ENCODE measurements around the gene MTMR12.
A peak's percentile ranks its signal among the peaks of the same experiment; 100 is the strongest.

The MTMR12 gene, protein sequence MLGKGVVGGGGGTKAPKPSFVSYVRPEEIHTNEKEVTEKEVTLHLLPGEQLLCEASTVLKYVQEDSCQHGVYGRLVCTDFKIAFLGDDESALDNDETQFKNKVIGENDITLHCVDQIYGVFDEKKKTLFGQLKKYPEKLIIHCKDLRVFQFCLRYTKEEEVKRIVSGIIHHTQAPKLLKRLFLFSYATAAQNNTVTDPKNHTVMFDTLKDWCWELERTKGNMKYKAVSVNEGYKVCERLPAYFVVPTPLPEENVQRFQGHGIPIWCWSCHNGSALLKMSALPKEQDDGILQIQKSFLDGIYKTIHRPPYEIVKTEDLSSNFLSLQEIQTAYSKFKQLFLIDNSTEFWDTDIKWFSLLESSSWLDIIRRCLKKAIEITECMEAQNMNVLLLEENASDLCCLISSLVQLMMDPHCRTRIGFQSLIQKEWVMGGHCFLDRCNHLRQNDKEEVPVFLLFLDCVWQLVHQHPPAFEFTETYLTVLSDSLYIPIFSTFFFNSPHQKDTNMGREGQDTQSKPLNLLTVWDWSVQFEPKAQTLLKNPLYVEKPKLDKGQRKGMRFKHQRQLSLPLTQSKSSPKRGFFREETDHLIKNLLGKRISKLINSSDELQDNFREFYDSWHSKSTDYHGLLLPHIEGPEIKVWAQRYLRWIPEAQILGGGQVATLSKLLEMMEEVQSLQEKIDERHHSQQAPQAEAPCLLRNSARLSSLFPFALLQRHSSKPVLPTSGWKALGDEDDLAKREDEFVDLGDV

DNA sequence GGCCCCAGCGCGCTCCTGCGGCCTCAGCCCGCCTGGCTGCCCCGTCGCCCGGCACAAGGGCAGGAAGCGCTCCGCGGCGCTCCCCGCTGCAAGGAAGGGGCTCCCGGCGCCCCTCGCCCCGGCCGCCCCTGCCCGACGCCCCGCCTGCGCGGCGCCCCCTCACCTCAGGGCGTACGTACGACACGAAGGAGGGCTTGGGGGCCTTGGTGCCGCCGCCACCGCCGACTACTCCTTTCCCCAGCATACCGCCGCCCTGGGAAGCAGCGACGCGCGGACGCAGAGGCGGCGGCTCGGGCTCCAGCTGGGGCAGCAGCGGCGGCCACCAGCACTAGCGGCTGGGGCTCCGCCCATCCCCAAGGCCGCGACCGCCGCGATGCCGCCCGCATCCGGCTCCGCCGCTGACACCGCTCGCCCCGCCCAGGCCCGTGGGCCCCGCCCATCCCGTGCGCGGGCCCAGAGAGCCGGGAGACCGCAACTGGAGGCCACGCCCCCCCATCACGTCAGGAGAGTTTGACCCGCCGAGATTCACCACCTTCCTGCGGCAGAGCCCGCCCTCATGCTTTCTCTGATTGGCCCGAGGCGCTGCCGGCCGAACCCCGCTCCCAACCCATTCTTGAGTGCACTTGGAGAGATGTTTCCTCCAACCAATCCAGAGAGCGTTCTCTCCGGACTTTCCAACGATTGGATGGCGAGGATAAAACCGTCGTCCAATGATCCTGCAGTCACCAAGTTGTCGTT is at the start of gene MTMR12:
TSS of gene MTMR12 (minus strand) at position 345 of the 738 bp plus-strand sequence. CDS start at position 244, 101 bp downstream.
- DNase-seq: peak; percentile 96 to 99

DNA sequence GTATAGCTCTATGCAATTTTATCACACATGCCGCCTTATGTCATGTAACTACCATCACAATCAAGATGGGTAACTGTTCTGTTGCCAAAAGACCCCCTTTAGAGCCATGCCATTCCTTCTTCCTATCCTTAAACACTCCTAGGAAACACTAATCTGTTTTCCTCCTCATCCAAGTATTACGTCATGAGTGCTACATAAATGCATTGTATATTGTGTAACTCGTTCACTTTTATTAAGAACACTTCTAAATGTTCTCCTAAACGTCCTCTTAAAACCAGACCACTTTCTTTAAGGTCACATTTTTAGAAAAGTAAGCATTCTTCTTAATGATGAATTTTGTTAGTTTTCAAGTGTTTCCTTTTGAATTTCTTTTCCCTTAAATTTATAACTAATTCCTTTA is 49.8 kb upstream of the MTMR12 start:
- no peak for DNase-seq

DNA sequence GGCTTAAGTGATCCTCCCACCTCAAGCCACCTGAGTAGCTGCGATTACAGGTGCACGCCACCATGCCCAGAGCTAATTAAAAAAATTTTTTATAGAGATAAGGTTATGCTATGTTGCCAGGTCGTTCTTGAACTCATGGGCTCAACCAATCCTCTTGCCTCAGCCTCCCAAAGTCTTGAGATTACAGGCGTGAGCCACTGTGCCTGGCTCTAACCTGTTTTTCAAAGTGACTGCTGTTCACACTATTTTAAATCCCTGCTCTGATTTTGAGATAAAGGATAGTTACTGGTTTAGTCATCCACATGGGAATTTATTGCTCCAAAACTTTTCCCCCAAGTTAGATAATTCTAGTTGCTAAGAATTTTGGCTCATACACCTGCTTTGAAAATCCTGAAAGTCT is 48.2 kb upstream of the MTMR12 start:
- DNase-seq: no peak

DNA sequence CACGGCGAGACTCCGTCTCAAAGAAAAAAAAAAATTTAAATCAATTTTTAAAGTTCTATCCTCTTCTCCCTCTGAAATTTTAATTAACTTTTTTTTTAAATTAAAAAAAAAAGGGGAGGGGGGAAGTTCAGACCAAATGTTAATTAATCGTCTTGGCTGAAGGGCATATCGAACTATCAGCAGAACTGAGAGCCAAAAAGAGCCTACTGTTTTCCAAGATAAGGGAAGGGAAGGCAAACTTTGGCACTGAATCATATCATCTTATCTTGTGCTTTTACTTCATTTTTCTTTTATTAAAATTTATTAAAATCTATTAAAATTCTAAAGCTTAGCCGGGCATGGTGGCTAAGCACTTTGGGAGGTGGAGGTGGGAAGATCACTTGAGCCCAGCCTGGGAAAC is 45.9 kb upstream of the MTMR12 start:
- no peak for DNase-seq

DNA sequence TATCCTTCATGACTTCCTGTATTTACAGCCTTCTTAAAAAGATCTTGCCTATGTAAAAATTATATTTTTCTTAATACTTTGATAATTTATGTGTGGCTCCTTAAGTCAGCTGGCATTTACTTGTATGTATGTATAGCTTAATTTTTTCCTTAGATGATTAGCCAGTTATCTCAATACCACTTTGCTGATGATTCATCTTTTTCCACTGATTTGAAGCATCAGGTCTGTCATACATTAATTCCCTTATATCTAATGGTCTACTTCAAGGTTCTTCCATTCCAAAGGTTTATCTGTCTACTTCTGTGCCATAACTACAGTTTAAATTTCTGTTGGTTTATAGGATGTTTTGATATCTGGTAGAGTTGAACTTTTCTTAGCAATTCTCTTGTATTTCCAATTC is 44.9 kb upstream of the MTMR12 start:
- DNase-seq: no peak

DNA sequence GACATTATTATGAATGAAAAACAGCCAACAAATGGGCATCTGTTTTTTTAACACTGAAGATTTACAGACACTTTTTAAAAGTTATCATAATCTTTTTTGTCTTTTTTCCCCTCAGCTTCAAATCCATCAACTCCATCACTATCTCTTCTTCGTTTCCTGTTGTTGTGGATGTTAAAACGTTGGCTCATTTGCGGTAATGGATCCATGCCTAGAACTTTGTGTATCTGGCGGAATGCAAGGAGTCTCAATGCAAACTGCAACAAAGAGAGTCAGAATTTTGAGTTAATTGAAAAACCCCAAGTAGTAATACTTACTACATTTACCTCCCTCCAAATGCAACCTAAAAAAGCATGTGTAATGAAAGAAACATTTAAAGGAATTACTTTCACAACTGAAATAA is 42.9 kb upstream of the MTMR12 start:
- no peak for DNase-seq

DNA sequence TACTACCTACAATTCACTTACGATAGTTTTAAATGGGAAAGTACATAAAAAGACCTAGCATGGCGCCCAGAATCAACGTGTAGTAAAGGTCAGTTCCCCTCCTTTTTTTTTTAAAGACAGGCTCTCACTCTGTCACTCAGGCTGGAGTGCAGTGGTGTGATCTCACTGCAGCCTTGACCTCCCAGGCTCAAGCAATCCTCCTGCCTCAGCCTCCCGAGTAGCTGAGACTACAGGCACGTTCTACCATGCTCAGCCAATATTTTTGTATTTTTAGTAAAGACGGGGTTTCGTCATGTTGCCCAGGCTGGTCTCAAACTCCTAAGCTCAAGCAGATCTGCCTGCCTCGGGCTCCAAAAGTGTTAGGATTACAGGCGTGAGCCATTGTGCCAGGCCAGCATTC is 40.7 kb upstream of the MTMR12 start:
- DNase-seq: no peak

DNA sequence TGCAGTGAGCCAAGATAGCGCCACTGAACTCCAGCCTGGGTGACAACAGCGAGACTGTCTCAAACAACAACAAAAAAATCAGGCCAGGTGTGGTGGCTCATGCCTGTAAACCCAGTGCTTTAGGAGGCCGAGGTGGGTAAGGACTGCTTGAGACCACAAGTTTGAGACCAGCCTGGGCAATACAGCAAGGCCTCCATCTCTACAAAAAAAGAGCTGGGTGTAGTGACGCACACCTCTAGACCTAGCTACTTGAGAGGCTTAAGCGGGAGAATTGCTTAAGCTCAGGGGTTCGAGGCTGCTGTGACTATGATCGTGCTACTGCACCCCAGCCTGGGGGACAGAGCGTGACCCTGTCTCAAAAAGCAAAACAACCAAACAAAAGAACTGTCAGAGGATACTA is 39.9 kb upstream of the MTMR12 start:
- DNase-seq: no peak

DNA sequence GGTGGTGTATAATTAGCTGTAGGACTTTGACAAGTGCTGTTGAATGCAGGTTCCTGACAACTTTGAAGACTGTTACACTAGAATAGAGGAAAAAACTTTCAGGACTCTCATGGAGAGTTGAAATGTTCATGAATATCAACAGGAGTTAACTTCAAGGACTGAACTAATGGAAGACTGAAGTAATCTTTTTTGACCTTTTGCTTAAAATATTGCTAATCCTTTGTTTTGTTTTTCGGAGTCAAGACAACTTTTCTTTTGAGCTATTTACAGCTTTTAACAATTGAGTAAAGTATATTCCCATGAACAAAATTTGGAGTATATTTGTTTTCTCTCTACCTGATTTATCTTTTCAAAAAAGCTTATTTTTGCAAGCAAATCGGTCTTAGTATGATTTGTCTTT is 34.1 kb upstream of the MTMR12 start:
- no peak for DNase-seq

DNA sequence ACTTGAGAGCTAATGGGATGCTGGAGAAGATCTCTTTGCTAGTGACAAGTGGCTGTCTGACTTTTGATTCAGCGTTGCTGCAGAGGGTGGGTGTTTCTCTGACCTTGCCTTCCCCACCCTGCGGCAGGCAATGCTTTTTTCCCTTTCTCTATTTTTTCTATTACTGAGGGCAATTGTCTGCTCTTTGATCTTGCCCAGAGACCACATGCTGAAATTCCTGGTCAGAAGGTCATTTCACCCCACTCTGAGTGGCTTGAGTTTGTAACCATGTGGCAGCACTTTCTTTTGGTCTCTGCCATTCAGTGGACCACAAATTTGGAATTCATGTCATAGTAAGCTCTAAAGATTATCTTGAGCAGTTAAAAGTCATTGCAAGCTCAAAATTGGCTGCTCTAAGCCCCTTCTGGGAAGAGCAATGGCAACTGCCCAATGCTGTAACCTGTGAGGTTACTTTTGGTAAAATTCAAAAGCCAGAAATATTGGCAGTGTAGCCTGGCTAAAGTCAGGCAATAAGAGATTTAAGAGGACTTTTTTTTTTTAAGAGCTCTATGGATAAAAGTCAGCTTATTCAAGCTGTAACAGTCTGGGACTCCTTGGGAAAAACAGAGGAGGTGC is 30.4 kb upstream of the MTMR12 start:
- no peak for DNase-seq

DNA sequence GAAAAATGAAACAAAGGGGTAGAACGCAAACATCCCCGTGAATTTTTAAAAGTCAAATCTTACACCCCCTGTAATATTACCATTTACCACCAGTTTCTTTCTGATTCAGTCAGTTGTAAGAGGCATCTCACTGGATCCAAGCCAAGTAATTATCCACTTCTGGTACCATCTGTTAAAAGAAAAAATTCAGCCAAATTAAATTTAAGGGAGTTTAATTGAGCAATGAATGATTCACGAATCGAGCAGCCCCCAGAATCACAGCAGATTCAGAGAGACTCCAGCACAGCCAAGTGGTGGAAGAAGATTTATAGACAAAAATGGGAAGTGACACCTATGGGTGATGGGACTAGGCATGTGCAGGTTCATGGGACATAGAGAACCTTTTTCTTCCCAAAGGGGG is 29.9 kb upstream of the MTMR12 start:
- no peak for DNase-seq

DNA sequence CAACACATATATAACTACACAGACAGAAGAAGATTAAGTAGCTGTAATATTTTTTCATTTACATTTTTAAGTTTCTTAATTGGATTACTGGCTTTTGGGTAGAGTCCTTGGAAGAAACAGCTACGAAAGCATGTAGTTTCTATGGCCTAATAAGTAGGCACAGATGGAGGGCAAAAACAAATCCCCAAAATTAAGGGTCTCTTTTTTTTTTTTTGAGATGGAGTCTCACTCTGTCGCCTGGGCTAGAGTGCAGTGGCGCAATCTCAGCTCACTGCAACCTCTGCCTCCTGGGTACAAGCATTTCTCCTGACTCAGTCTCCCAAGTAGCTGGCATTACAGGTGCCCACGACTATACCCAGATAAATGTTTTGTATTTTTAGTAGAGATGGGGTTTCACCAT is 27.1 kb upstream of the MTMR12 start:
- no peak for DNase-seq

DNA sequence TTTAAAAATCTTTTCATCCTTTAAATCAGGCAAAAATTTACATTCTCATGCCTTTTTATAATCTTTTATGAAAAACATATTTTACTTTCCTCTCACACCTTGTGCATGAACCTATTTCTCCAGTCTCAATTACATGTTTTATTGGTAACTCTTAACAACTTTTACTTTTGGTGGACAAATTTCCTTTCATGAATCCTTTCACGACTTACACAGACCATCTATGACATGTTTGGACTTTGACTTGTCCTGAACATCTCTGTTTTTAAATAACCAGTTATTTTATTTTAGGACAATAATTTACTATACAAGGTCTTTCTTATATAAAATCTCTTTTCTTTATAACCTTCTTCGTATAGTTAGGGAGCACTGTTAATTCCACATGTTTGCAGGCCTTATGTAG is 26.5 kb upstream of the MTMR12 start:
- no peak for DNase-seq

DNA sequence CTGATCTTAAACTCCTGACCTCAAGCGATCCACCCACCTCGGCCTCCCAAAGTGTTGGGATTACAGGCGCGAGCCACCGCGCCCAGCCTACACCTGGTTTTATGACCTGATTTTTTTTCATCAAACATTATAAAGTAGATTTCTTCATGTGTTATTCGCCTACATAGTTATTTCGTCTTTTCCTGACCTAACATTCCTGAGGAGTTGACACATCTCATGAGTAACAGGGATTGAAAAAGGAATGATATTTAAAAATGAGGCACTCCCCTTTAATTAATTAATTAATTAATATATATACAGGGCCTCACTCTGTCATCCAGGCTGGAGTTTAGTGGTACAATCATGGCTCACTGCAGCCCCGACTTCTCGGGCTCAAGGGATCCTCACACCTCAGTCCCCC is 20.2 kb upstream of the MTMR12 start:
- DNase-seq: no peak

DNA sequence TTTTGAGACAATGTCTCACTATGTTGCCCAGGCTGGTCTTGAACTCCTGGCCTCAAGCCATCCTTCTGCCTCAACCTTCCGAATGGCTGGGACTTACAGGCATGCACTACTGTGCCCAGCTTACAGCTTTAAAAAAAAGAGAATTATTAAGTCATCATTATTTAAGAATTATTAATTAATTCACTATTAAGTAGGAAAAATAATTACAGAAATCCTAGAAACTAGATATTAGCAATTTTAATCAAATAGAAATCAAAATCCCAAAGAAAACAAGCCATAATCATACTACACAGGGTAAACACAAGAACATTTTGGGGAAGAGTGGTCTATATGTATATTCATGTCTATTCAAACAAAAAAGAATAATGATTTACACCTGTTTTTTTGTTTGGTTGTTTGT is 19.6 kb upstream of the MTMR12 start:
- no peak for DNase-seq

DNA sequence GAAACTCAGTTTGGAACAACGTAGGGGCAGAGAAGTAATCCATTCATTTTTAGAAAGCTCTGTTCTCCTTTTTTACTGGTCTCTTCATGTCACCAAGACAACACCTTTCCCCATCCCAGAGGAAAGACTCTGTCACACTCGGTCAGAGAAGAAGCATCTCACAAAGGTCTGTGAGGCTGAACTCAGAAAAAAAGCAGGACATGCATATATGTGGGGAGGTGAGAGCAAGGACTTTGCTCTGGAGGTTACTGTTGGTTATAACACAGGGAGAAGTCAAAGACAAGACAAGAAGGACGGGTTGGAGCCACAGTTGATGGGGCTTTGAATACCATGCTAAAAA is 19.2 kb upstream of the MTMR12 start:
- no peak for DNase-seq

DNA sequence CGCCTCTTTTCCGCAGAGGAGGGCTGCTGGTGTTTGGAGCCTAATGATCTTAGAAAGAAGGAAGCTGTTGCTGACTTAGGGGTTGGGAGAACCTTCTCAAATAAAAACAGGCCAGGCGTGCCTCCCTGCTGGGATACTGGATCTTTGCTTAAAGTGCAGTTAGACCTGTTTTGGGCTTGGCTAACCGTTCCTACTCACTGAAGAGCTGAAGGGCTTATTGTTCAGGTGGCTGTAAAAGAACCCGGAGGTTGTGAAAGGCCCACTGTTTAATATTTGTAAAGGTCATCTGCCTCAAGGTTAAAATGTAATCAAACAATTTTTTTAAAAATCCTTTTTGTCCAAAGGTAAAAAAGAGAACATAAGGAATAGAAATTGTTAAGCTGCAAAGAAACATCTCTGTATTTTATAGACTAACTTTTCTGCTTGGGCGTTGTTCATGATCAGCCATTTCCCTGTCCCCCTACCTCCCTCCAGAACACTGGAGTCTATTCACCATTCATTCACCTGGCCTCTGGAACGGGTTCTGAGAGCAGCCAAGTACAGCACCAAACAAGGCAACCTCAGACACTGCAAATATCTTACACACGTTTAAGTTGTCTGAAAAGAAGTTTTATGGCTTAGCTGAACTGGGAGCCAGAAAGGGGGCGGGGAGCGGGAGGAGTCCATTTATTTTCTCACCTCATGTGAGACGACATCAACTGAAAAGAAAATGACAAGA is 18.6 kb upstream of the MTMR12 start:
- no peak for DNase-seq

DNA sequence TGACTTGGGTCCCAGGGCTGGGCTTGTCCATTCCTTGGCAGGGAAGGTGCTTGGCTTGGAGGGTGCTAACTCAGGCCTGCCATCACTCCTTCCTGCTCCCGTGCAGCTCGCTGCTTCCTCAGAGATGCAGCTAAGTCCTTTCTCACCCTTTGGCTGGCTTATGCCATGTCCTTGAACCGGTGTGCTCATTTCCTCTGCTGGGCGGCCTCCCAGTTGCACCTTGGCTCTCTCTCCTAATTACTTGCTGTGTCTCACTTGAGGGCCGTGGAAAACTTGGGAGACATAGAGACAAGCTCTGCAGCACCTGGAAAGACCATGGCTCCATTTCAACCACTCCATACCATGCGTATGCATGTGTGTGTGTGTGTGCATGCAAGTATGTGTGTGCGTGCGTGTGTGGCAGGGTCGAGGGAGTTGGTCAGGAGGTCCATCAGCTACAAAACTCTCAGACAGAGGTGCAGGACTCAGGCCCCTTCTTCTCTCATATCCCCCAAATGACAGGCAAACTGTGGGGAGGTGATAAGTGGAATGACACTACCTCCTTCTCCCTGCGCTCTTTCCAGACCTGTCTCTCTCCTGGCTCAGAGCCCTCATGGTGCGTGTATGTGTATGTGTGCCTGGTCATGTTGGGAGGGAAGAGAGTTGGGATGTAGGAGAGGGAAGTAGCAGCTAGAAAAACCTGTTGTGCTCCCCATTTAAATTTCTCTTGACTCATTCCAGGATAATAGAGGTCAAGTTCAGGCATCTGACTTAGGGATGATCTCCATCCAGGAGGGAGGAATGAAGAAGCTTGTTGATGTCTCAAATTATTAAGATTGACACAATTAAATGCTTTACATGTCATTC is 17.6 kb upstream of the MTMR12 start:
- no peak for DNase-seq

DNA sequence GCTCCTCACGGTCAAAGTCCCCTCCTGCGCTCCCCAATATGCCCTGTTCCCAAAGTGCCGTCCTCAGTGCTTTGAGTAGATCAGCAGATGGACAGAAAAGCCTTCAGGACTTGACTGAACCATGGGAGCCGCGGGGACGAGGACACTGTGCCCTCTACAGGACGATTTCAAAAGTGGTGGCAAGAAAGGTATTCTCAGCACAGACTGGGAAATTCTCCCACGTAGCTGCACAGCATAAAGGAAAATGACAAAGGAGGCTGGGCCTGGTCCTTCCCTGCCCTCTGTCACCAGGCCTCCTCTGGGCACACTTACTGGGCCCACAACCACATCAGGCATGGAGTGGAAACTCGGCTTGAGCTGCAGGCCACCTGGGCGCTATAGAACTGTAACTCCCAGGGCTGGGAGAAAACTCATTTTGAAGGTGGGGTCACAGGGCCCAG is 16.7 kb upstream of the MTMR12 start:
- DNase-seq: peak in 1 of 2 experiments; percentile 17

DNA sequence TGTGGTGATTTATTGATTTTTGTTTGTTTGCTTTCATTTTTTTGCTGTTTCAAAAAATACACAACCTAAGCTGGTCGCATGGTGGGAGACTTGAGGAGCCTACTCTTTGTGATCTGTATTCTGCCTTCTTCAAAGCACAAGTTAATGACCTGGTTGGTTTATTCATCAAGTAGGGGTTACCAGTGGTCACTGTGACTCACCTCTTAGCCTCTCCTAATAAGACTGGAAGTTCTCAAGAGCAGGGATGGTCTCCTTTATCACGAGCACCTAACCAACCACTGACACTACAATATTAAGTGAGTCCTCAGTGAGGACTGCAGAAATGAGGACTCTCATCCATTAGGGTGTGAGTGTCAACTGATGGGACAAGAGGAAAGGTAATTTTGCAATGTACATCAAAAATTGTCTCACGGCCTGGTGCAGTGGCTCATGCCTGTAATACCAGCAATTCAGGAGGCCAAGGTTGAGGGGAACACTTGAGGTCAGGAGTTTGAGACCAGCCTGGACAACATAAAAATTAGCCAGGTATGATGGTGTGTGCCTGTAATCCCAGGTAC is 13.6 kb upstream of the MTMR12 start:
- DNase-seq: no peak

DNA sequence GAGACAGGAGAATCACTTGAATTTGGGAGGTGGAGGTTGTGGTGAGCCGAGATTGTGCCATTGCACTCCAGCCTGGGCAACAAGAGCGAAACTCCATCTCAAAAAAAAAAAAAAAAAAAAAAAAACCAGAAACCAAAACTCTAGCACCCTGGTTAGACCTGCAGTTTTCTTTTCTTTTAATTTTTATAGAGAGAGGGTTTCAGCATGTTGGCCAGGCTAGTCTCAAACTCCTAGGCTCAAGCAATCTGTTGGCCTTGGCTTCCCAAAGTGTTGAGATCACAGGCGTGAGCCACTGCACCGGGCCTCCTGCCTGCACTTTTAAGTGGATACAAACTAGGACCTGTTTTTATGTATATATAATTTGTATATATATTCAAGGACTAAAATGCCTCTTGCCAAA is 12.9 kb upstream of the MTMR12 start:
- DNase-seq: no peak

All from cerebellar nuclear complex (tissue), 1 donor.